Gastroesophageal sphincter (tissue), 3 donors: ENCODE data around the gene ETNPPL.

ENCODE experiments used
- CTCF ChIP-seq, 4 experiments: fragments of 200-600 bp in 2 of 4; fragments of 450-650 bp in 2 of 4; sonication (generic) in 1 of 4; IDR thresholded peaks; one replicate each; pipeline ENCODE4 v1.5.1; 2017 to 2019; ENCODE audit warnings: antibody characterized with exemption in 4 of 4, mild to moderate bottlenecking in 2 of 4, moderate library complexity in 2 of 4
- POLR2A ChIP-seq, 2 donors: fragments of 450-650 bp; IDR thresholded peaks; one replicate each; pipeline ENCODE4 v1.6.1; 2017; ENCODE audit warnings: antibody characterized with exemption in 2 of 2, mild to moderate bottlenecking in 2 of 2, moderate library complexity in 1 of 2

- TF ChIP-seq POLR2A (IDR thresholded peaks at IDR 0.05) (no peak), CTCF (IDR thresholded peaks at IDR 0.05) (no peak)
Observed at GRCh38 chr4:108725457-108725856, 37.4 kb downstream of the ETNPPL start.
